Activated CD4-positive, CD25-positive, alpha-beta regulatory T cell treated with anti-CD3 and anti-CD28 coated beads, Interleukin-2, amount 50 U/mL, for 24 hours (primary cell): Measurements from ENCODE around the gene IGSF8.

Experiments
- ATAC-seq, 2 donors: fragments of 150-1000 bp; cut with Tn5 transposase; one replicate each; pipeline ENCODE4 v1.10.0; 2021; ENCODE audit warnings: mild to moderate bottlenecking in 1 of 2, moderate library complexity in 1 of 2

IGSF8 gene

DNA sequence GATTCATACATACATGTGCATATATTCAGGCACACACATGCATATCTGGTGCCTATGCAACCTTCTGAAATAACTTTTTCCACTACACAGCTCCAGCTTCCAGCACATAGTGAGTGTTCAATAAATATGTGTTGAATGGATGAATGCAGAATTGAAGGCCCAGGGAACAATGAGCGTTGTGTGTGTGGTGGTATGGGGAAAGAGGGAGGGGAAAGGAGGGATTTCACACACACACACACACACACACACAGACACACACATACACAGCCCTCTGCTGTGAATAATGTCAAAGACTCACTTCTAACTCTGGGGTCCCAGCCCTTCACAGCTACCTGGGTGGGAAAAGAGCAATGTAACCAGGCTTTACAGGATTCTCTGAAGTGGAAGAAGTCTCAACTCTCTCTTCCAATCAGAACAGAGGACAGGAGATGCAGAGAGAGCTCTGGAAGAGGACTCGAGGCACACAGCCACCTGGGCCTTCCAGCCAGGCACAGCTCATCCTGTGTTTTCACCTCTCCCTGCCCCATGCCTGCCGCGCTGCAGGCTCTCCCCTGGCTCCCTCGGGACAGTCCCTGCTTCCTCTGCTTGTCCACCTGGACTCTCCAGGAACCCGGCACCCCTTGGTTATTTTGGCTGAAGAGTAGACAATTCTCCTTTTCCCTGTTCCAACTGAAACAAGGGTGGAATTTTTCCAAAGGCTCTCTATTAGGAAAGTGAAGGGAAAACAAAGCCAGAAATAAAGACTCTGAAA lies 5.4 kb upstream of the IGSF8 start:
- ATAC-seq, result no peak

DNA sequence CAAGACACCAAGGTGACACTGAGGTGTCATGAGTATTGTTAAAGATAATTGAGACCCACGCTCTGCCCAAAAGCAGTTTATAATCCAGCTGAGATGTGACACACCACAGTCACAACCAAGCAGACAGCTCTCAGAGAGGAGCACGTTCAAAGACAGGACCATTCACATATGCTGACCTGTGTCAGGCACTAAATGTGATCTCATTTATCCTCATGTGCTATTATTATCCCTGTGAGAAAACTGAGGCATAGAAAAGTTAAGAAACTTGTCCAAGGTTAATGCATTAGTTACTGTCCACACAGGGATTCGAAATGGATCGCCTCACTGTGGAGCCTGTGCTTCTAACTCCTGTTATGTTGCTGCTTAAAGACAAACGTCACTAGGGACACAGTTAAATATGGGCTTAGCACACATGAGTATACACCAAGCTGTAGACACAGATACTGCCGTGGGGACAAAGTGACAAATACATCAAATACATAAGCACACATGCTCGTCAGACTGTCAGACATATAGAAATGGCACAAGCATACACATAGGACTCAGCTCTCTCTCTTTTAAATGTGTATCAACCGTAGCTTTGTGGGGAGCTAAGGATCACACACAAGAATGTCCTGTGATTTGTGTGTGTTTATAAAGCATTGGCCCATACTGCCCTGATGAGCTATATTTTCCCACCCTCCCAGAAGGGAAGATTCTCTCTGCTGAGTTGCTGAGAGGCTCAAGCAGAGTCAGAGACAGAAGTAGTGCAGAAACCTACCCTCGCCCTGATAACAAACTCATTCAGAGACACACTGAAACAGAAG lies 3.5 kb upstream of the IGSF8 start:
- ATAC-seq, result no peak

DNA sequence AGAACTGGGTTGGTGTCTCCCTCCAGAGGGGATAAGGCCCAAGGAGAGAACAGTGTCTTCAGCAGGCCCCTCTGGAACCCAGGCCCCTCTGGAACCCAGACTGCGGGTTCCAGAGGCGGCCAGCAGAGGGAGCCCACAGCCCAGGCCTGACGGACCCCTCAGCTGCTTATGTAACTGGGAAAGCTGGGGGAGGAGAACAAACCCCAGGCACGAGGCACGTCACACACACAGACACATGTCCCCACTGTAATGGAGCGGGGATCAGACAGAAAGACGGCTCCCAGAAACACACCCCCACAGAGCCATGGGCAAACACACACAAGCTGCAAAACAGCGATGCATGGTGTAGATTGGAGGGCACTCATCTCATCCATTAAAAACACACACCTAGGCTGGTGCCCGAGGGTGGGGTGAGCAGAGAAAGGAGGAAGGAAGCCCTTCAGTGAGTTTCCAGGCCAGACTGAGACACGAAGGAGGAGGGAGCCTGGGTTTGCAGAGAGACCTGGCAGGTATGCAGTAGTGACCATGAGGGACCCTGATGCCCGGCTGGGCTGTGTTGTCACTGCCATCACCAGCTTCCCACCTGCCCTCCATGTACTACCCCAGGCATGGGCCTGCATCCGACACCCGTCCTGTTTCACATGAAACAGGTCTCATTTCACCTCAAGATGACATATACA lies 2.8 kb upstream of the IGSF8 start:
- peak; percentile 11 to 33 for ATAC-seq

DNA sequence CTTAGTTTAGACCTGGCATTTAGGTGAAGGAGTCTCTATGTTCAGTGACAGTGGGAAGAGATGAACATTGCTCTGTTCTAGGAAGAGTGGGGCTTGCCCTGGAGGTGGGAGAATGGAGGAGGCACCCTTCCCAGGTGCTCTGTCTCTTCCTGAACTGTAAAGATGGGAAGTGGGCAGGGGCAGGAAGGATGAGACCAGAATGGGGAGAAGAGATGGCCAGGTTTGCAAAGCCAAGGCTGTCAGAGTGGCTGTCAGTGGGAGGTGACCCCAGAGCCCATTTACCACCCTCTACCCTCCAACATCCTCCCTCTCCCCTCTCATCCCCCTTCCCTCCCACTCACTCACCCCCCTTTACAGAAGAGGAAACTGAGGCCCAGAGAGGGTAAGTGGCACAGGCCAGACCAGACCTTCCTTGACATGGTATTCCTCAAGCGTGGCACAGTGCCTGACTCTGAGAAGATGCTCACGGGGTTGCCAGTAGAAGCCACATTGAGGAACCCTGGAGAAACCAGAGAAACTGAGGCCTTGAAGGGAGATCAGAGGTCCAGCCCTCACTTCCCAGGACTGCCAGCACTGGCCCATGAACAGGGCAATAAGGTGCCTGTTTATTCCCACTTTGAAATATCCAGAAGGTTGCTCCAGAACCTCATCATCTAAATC lies 1.4 kb upstream of the IGSF8 start:
- no peak for ATAC-seq

DNA sequence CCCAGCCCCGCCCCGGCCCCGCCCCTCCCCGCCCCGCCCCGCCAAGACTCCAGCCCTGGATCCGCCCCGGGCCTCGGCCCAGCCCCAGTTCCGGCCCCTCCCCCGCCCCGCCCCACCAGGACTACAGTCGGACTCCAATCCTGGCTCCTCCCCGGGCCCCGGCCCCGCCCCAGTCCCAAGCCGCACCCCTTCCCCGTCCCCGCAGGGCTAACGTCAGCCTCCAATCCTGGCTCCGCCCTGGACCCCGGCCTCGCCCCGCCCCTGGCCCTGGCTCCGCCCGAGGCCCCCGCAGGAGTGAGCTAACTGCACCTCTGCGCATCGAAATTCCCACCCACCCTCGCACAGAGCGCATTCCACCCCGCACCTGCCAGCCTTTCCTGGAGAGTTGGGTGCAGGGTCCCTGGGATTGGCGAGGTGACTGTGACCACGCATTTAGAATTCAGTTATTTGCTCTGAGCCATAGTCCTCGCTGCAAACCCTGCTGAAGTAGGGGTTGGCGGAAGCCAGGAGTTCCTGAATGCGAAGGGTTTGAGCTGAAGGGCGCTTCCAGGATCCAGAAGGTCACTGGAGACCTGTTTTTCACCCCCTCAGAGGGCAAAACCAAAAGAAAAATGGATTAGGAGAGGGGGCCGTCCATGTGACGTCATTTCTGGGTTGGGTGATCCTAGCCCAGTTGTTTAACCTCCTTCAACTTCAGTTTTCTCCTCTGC lies 588 bp upstream of the IGSF8 start:
- ATAC-seq, result peak; percentile 83 to 88

DNA sequence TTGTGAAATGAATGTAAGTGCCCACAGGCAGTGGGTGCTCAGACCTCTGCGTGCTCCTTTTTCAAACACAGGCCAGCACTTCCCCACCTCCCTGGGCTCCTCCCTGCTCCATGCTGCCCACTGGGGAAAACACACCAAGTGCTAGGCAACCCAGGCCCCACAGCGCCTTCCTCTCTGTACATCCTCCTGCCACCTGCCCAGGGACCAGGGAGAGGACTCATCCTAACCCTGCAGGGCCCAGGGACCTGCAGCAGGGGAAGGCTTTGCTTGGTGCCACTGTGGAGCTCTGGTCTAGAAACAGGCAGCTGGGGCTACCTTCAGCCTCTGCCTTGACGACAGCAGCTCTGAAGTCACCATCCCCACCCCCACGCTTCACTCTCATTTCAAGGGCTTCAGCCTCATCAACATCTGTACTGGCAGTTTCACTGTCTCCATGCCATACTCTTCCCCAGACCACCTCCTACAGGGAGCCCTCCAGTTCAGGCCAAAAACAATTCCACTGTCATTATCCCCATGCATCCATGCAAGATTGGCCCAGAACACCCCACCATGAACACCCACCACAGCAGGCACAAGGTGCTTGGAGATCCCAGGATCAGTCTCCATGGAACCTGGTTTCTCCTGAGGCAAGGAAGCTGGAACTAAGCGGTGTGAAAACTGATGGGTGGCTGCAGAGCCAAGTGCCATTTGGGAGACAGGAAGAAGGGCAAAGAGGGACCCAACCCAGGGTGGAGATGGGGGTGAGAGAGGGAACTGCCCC lies 1.1 kb downstream of the IGSF8 start:
- ATAC-seq, result no peak

DNA sequence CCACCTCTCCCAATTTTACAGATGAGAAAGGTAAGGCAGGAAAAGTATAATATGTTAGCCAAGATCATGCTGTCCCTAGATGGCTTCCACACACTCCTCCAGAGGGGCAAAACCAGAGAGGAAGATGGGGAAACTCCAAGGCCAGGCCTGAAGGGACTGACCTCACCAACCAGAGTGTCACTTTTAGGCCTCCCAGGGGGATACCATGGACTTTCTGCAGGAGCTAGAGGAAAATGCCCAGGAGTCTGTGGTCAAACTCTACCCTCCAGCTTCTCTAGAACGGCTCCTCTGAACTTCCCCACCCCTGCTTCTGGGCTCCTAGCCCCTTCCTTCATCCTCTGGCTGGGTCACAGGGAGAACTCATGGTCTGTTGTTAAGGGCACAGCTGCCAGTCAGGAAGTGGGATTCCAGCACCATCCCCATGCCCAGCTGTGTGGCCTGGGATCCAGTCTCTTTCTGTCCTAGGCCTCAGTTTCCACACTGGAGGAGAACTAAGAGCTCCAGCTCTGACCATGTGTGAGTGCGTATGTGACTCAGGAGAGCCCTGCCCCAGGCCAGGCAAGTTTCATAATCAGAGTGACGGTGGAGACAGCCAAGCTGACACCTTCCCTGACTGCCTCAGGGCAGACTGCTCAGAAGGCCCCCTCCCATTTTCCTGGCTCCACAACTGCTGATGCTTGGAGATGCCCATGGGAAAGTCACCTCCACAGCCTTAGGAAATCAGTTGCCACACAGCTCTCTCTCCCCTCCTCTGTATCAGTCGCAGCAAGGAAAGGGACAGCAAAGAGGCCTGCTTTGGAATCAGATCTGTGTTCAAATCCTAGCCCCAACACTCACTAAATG lies 1.9 kb downstream of the IGSF8 start:
- ATAC-seq, result no peak

DNA sequence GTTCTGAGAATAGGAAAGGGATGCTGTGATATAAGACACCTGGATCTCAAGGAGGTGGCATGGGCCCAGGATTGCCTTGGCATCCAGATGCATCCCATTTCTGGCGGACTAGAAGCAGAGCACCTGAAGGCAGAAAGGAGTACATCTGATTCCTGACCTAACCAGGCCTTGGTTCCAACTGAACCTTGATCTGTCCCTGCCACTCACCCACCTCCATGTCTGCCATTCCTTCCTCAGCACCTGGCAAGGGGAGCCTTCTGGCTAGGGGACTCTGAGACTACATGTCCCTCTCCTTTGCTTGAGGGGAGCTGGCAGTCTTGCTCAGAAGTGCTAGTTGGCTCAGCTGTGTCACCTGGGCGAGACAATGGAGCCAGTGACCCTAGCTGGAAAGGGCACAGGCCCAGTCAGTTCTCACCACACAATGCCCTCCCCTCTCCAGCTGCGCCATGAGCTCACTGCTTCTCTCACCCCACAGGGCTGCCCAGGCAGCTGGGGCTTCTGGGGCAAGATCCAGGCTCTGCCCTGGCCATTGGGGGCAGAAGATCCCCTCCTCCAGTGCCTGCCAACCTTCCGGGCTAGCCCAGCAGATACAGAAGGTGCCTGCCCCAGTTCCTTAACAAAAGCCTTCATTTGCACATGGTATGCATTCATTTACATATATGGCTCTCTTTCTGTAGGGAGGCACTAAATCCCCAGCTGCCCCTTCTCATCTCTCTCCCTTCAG lies 2.9 kb downstream of the IGSF8 start:
- ATAC-seq, result no peak

DNA sequence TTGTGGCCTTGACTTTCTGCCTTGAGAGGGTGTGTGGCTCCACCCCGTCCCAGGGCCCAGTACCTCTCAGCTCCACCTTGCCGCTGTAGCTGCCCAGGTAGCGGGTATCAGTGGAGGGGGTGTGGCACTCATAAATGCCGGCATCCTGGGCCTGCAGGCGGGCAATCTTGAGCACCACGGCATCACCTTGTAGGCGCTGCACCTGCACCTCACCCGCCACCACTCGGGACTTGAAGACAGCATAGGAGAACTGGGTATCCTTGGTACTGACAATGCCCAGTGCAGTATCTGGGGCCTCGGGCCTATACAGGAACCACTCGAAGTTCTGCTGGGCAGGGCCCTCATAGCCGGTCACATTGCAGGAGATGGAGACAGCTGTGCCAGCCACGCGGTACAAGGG lies 3.6 kb downstream of the IGSF8 start:
- no peak for ATAC-seq

DNA sequence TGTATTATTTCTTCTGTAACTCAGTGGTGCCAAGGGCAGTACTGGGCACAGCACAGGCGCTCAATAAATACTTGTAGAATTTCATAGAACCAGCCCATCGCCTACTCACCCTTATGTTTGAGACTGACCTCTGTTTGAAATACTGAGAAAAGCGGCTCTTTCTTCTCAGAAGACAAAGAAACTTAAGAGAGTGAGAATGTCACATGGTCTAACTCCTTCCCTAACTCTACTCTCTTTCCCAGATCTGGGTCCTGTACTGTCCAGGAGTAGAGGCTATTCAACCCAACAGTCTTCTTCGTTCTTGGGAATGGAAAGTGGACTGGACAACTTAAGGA lies 4.2 kb downstream of the IGSF8 start:
- ATAC-seq, result no peak

DNA sequence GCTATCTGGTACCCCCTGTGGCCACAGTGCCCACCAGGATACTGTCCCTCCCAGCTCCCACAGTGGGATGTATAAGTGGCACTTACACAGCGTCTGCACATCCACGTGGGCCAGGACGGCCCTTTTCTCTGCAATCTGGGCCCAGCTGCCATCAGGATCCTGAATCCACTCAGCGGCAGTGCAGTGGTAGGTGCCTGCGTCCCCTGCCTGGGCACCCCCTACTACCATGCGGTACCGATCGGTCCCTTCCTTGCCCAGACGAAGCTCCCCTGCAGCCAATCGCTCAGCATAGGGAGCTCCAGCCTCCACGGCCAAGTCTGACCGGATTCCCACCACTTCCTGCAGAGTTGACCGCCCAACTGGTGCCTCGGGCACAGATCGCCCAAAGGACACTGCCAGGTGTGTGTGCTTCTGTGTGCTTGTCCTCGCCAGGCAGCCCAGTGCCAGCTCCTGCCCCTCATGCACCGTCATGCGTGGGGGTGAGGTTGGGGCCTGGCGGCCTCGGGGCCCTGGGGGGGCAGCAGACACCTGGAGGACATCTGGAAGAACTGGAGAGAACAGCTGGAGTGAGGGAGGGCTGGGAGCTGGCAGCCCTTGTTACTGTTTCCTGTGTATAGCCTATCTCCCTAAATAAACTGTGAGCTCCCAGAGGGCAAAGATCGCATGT lies 4.7 kb downstream of the IGSF8 start:
- ATAC-seq, result no peak

DNA sequence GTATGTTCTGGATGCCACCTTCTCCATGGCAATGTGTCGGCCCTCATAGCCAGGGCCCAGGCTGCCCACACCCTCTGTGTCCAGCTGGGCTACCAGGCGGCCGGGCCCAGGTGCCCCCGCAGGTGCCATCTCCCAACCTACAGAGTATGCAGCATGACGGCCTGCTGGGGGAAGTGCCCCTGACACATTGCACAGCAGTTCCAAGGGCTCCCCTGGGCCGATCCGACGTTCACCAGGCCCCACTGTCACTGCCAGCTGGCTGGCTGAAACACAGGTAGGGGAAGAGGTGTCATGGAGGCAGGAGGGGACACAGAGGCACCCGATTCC lies 5.4 kb downstream of the IGSF8 start:
- no peak for ATAC-seq

DNA sequence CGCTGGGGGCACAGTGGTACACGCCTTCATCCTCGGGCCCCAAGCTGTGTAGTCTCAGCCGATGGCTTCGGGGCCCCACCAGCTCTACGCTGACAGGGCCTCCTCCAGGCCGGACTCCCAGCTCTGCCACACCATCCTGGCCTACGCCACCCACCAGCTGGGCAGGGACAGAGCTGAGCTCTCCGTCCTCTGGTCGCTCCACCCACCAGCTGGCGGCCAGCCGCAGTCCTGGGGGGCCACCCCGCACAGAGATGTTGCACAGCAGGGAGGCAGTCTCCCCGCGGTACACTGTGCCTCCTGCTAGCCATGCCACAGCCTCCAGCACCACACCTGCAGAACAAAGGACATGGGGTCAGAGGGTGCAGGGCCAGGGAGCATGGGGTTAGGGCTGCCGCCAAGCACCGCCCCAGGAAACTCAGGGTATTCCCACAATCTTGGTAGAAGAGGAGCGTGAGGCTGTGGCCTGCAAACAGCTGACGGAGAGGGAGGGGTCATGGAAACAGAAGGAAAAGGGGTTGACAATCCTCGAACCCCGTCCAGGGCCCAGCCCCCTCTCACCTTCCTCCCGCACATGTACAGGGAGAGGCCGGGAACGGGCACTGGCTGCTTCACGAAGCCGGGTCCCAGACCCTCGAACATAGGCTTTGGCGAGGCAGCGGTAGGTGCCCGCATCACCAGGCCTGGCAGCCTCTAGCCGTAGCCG lies 5.9 kb downstream of the IGSF8 start:
- no peak for ATAC-seq

DNA sequence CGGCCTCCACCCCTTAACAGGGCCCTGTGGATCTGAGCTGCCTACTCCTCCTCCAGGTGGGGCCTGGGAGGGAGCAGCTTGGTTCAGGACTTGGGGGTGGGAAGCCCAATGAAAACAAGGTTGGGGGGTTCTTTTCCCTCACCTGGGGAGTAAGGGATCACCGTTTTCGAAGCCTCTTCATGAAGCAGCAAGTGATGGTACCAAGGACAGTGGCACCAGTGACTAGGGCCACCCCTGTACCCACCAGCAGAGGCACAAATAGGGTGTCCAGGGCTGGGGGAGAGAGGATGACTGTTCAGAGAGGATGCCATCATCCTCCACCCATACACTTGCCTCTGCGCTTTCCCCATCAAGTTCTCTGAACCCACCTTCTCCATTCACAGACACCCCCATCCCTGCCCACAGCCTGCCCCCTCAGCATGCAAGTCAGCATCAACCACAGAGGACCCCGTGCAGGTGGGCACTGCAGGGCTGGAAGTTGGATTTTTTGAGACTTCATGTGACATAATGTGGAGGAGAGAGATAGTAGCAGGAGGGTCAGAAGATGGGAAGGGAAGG lies 6.7 kb downstream of the IGSF8 start:
- ATAC-seq, result no peak

DNA sequence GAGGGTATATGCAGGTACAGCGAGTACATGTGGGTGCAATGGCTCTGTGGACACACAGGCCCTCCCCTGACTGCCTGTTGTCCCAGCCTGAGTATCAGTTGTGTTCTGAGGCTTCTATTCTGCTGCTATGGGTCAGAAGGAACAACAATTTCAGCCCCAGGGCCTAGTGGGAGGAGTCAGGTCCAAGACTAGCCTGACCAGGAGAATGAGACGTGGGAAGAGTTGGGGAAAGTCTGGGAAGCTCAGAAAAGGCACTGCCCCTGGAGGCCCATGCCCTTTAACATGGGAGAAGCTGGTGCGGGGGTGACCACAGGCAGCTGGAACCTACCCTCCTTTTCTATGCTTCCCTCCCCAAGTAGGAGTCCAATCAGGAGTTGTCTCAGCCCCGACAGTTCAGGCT lies 7.7 kb downstream of the IGSF8 start:
- ATAC-seq, result no peak

DNA sequence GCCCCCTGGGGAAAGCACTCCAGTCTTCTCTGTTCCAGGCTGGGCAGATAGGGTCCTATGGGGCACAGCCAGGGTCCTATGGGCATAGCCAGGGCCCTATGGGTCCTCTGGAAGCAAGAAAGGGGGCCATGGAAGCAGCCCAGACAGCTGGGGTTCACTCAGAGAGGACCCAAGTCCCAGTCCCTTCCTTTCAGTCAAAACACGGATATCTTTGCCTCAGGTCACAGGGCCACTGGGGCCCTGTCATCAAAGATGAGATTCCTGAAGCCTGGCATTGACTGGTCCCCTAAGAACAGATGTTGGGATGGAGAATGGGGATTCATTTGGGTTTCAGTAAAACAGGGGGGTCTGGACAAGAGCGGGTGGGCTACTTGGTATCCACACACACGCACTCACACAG lies 8.5 kb downstream of the IGSF8 start:
- ATAC-seq, result no peak

DNA sequence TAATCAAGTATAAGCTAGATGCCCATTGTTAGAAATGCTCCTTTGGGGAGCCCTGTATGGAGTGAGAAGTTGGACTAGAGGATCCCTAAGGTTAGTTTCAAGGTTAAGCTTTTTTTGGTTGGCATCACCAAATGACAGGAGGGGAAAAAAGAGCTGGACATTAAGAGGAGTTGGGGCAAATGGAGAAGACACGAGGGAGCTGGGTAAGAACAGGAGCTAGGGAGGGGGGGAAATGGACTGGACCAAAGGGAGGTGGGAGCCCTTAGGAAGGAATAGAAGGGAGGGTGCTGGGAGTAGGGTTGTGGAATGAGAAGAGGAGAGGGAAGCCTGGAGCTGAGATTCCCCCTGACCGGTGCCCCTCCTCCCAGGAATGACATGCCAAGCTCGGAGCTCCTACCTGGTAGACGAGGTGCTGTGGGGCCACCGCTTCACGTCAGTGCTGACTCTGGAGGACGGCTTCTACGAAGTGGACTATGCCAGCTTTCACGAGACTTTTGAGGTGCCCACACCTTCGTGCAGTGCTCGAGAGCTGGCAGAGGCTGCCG lies 11.2 kb downstream of the IGSF8 start:
- ATAC-seq, result no peak

DNA sequence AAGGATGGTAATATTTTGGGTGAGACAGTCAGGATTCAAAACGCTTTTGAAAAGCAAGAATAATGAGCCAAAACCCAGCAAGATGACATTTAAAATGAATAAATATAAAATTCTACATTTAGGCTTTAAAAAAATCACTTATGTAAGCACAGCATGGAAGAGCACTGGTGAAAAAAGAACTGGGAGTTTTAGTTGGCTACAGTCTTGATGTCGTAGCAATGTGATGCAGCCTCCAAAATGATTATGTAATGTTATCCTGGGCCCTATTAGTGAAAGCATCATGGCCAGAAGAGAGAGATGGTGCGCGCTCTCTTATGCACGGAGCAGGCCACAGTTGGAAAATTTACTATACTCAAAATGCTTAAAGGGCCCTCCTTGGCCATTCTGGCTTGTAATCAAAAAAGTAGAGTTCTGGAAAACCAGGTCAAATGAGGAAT lies 11.9 kb downstream of the IGSF8 start:
- no peak for ATAC-seq
